T47D (cell line): ENCODE measurements around the gene RHPN2.
"Not testable (repeated sequence)": the region's sequence is repeated elsewhere in the genome, so short reads cannot be mapped to it uniquely, and the experiment has no call there.

ENCODE experiments used
- DNase-seq, 2 experiments: peaks; one replicate each; pipeline versions ENCODE4 v3.0.0 to v3.0.0-alpha.2; 2011 to 2012; ENCODE audit warnings: low read depth in 1 of 2, low spot score in 1 of 2
- JUND ChIP-seq: IDR thresholded peaks from 2 replicates; pipeline ENCODE4 v1.6.1; 2012; ENCODE audit warnings: low read depth
- in situ Hi-C: cut with HindIII; loops from 2 replicates; pipeline ENCODE4 v1.10.0; 2016; ENCODE audit warnings: low sequenced_read_pairs, low pct_unique_long_range_greater_than_20kb

Gene RHPN2

GRCh38 chr19:32971012-32971595 lies 93.6 kb downstream of the RHPN2 start:
- in situ Hi-C loops, result no loop called here
- no peak for DNase-seq
- TF ChIP-seq JUND, result no peak

- in situ Hi-C loops, result no loop called here
- no peak for DNase-seq
Observed at GRCh38 chr19:32969549-32969948, 95.1 kb downstream of the RHPN2 start.

DNA sequence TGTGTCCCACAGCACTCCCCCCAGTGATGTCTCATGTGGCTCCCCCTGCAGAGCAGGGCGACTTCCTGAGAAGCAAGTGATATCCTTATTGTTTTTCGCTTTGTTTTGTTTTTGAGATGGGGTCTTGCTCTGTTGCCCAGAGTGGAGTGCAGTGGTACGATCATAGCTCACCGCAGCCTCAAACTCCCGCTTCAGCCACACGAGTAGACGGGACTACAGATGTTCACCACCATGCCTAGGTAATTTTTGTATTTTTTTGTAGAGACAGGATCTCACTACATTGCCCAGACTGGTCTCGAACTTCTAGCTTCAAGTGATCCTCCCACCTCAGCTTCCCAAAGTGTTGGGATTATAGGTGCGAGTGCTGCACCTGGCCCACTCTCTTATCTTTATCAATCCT lies 97.9 kb downstream of the RHPN2 start:
- DNase-seq, result no peak
- TF ChIP-seq JUND, result no peak
- in situ Hi-C loops, result no loop called here

More at GRCh38 chr19:32969549-32969948, 95.1 kb downstream of the RHPN2 start:
- no peak for TF ChIP-seq JUND

- TF ChIP-seq JUND, result no peak
- DNase-seq, result peak in 1 of 2 experiments; percentile 3
- in situ Hi-C loops, result no loop called here
Observed at GRCh38 chr19:32945260-32945659, 119.4 kb downstream of the RHPN2 start.

DNA sequence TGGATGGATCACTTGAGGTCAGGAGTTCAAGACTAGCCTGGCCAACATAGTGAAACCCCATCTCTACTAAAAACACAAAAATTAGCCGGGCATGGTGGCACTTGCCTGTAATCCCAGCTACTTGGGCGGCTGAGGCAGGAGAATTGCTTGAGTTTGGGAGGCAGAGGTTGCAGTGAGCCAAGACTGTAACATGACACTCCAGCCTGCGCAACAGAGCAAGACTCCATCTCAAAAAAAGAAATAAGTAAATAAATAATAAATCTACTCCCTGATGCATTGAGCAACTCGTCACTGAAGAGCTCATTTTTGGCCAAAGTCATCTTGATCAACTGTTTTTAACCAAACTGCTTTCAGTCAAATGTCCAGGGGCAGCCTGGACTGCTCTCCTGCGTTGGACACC lies 123.4 kb downstream of the RHPN2 start:
- DNase-seq, in situ Hi-C loops: not testable (repeated sequence)

- no peak for DNase-seq
- TF ChIP-seq JUND, result no peak
- in situ Hi-C loops, result no loop called here
Observed at GRCh38 chr19:32936065-32936464, 128.6 kb downstream of the RHPN2 start.

DNA sequence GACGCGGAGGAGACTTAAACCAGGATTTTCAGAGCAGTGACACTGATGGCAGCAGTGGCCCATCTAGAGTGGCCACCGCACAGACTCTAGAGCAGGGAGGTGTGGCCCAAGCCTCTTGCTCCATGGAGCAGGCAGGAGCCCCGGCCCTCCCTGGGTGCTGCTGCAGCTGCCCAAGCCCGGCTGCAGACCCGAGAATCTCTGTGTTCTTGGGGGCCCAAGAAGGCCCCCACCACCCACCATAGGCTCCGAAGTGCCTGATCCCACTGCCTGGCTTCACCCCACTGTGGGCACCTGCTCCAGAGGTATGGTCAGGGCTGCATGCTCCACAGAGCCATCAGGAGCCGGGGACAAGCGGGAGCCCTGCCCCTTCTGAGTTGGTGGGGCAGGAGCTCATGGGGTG lies 129.1 kb downstream of the RHPN2 start:
- no peak for TF ChIP-seq JUND
- in situ Hi-C loops, result no loop called here
- no peak for DNase-seq

- in situ Hi-C loops, result no loop called here
- DNase-seq, result no peak
- no peak for TF ChIP-seq JUND
Observed at GRCh38 chr19:32933571-32933970, 131.1 kb downstream of the RHPN2 start.

- in situ Hi-C loops, result no loop called here
- no peak for DNase-seq
- TF ChIP-seq JUND, result no peak
Observed at GRCh38 chr19:32930567-32930966, 134.1 kb downstream of the RHPN2 start.

GRCh38 chr19:32928806-32929205 lies 135.9 kb downstream of the RHPN2 start:
- in situ Hi-C loops, result no loop called here
- no peak for DNase-seq

More at GRCh38 chr19:32928806-32929205, 135.9 kb downstream of the RHPN2 start:
- TF ChIP-seq JUND, result no peak
